Prostate gland (tissue), 2 donors: ENCODE measurements around the gene ULK3. TPM values are rescaled to one million over a fixed set of nuclear protein-coding genes. Genes with fewer than 3 reads are reported as not detected.

ENCODE experiments used
- DNase-seq: peaks from one replicate; pipeline ENCODE4 v3.0.0-alpha.2; 2019; ENCODE audit warnings: low spot score
- H3K27ac ChIP-seq, 2 donors: fragments of 200-600 bp; sonication (generic); 2 replicates each; pipeline ENCODE4 v1.5.1; 2017 to 2019
- H3K27me3 ChIP-seq: fragments of 200-600 bp; sonication (generic); replicated peaks from 2 replicates; pipeline ENCODE4 v1.5.1; 2019; ENCODE audit not compliant: insufficient read depth
- H3K36me3 ChIP-seq, 2 donors: fragments of 200-600 bp; sonication (generic); 1 replicate in 1 of 2; 2 replicates in 1 of 2; pipeline versions ENCODE4 v1.5.1 to v1.8.1; 2017 to 2019
- H3K4me1 ChIP-seq: fragments of 200-600 bp; sonication (generic); replicated peaks from 2 replicates; pipeline ENCODE4 v1.5.1; 2019
- H3K4me3 ChIP-seq, 2 donors: fragments of 200-600 bp; sonication (generic); 2 replicates each; pipeline ENCODE4 v1.5.1; 2017 to 2019
- H3K9me3 ChIP-seq: fragments of 200-600 bp; sonication (generic); 2 replicates; pipeline ENCODE4 v1.5.1; 2017
- POLR2A ChIP-seq: fragments of 450-650 bp; IDR thresholded peaks from one replicate; pipeline ENCODE4 v1.6.1; 2016; ENCODE audit warnings: antibody characterized with exemption, mild to moderate bottlenecking
- POLR2AphosphoS5 ChIP-seq: sonication (generic); formaldehyde crosslinking; IDR thresholded peaks from one replicate; pipeline ENCODE4 v1.6.1; 2017; ENCODE audit warnings: antibody characterized with exemption
- WGBS: methylation state at CpG from one replicate; pipeline ENCODE4 v1.1.5; 2018; 5-methylcytosine and 5-hydroxymethylcytosine counted together
- intact Hi-C: fragments of 100-400 bp; cut with DNase I; formaldehyde crosslinking; loops from one replicate; pipeline ENCODE4 v1.14.2; 2022
- total RNA-seq, 2 donors: library from RNA; depleted of rRNA; stranded (reverse); fragments of >200 nt; gene quantifications; one replicate each; pipeline ENCODE4 v1.1.0, GENCODE V29; 2016
- TF ChIP-seq, protein P1 (sequence below), 4 experiments: fragments of 200-600 bp in 2 of 4; fragments of 450-650 bp in 2 of 4; sonication (generic) in 2 of 4; IDR thresholded peaks; 1 replicate in 3 of 4; 2 replicates in 1 of 4; pipeline ENCODE4 v1.5.1; 2016 to 2019; ENCODE audit warnings: antibody characterized with exemption in 4 of 4, mild to moderate bottlenecking in 2 of 4, moderate library complexity in 2 of 4

The ULK3 gene
- total RNA-seq, 2 donors from 2014 or later: 44.6 to 98.5 TPM

DNA sequence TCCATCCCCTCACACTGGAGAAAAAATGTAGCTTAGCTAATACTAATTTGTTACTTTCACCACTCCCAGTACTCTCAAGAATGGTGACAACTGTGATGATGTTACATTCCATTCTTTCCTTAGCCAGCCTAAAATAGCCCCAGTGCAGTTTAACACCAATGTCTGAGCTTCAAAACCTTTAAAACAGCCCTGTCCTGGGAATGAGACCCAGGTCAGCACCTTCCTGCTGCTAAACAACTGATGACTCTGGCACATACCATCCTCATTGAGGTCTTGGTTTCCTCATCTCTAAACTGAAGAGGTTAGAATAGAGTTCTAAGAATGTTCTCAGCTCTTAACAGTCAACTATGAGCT, 26.4 kb upstream of the ULK3 start:
- Histone ChIP-seq H3K4me3 (no peak overlapping the region), H3K9me3 (no peaks in the 10 kb centered on the region), H3K4me1 (peaks cover 23% of the 10 kb centered on the region), H3K36me3 (no peaks in the 10 kb centered on the region), H3K27me3 (no peaks in the 10 kb centered on the region), H3K27ac (no peak overlapping the region)
- TF ChIP-seq POLR2A: no peak
- TF ChIP-seq, protein P1, sequence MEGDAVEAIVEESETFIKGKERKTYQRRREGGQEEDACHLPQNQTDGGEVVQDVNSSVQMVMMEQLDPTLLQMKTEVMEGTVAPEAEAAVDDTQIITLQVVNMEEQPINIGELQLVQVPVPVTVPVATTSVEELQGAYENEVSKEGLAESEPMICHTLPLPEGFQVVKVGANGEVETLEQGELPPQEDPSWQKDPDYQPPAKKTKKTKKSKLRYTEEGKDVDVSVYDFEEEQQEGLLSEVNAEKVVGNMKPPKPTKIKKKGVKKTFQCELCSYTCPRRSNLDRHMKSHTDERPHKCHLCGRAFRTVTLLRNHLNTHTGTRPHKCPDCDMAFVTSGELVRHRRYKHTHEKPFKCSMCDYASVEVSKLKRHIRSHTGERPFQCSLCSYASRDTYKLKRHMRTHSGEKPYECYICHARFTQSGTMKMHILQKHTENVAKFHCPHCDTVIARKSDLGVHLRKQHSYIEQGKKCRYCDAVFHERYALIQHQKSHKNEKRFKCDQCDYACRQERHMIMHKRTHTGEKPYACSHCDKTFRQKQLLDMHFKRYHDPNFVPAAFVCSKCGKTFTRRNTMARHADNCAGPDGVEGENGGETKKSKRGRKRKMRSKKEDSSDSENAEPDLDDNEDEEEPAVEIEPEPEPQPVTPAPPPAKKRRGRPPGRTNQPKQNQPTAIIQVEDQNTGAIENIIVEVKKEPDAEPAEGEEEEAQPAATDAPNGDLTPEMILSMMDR (IDR thresholded peaks at IDR 0.05): no peak
- no peak for TF ChIP-seq POLR2AphosphoS5
- no peak for DNase-seq
- intact Hi-C loops: no loop called here

DNA sequence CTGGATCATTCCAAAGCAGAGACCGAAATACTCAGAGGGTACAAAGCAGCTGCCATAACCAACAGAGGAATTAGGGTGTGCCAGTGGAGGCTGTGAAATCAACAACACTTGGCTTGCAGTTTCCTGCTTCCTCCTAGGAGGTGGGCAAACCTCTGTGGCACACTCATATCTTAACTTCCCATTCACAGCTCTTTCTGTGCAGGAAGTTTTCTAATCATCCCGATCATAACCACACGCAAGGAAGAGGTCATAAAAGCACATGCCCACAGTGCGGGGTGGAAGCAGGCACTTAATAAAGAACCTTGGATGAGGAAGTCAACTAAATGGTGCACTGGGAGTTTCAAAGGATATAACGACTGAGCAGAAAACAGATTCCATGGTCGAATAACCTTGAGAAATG, 25.1 kb upstream of the ULK3 start:
- intact Hi-C loops: no loop called here
- 70% methylated on average over 6 of the region's 6 CpGs for WGBS
- TF ChIP-seq, protein P1 (IDR thresholded peaks at IDR 0.05): no peak
- TF ChIP-seq POLR2AphosphoS5 (no peak), POLR2A (no peak)
- no peaks in the 10 kb centered on the region for H3K27me3 ChIP-seq
- no peak for DNase-seq
- H3K36me3 ChIP-seq: no peaks in the 10 kb centered on the region
- no peaks in the 10 kb centered on the region for H3K9me3 ChIP-seq
- H3K4me1 ChIP-seq: peaks cover 23% of the 10 kb centered on the region
- no peak overlapping the region for H3K4me3 ChIP-seq
- peak overlapping the region in 1 of 2 donors; percentile 3 for H3K27ac ChIP-seq

GRCh38 chr15:74867466-74868038, 24.6 kb upstream of the ULK3 start:
- no peak overlapping the region for H3K4me3 ChIP-seq
- TF ChIP-seq POLR2A (no peak), POLR2AphosphoS5 (no peak)
- TF ChIP-seq, protein P1 (IDR thresholded peaks at IDR 0.05): no peak
- no peaks in the 10 kb centered on the region for H3K27me3 ChIP-seq
- peaks cover 23% of the 10 kb centered on the region for H3K4me1 ChIP-seq
- no peaks in the 10 kb centered on the region for H3K36me3 ChIP-seq
- H3K27ac ChIP-seq: no peak overlapping the region
- DNase-seq: no peak
- intact Hi-C loops: no loop called here
- no peaks in the 10 kb centered on the region for H3K9me3 ChIP-seq
- 61% methylated on average over 1 of the region's 1 CpG for WGBS

DNA sequence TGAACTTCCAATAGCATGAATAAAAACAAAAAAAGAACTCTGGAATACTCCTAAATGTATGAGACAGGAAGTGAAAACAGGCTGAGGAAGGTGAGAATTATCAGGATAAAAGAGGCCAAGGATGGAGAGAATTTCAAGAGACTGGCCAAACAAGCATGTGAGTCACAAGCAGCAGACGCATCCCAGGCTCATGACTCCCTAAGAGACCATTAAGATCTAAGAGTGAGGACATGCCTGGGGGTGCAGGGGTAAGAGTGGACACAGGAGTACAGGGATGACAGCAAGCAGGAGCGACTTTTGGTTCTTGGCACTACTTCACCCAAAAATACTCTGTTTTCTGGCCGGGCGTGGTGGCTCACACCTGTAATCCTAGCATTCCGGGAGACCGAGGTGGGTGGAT, 23.1 kb upstream of the ULK3 start:
- WGBS: 71% methylated on average over 6 of the region's 6 CpGs

GRCh38 chr15:74865316-74865715, 22.4 kb upstream of the ULK3 start:
- intact Hi-C loops: no loop called here
- H3K36me3 ChIP-seq: no peaks in the 10 kb centered on the region
- 69% methylated on average over 2 of the region's 2 CpGs for WGBS
- H3K9me3 ChIP-seq: no peaks in the 10 kb centered on the region
- H3K4me1 ChIP-seq: peaks cover 23% of the 10 kb centered on the region
- no peak overlapping the region for H3K4me3 ChIP-seq
- H3K27me3 ChIP-seq: no peaks in the 10 kb centered on the region
- H3K27ac ChIP-seq: no peak overlapping the region
- DNase-seq: no peak
- TF ChIP-seq, protein P1 (IDR thresholded peaks at IDR 0.05): no peak
- no peak for TF ChIP-seq POLR2AphosphoS5
- TF ChIP-seq POLR2A: no peak

More for the DNA sequence above, 23.1 kb upstream of the ULK3 start:
- H3K27me3 ChIP-seq: no peaks in the 10 kb centered on the region
- TF ChIP-seq, protein P1 (IDR thresholded peaks at IDR 0.05): no peak
- no peak for TF ChIP-seq POLR2AphosphoS5
- no peak for TF ChIP-seq POLR2A
- no peaks in the 10 kb centered on the region for H3K9me3 ChIP-seq
- intact Hi-C loops: no loop called here
- H3K36me3 ChIP-seq: no peaks in the 10 kb centered on the region
- peaks cover 23% of the 10 kb centered on the region for H3K4me1 ChIP-seq
- H3K4me3 ChIP-seq: no peak overlapping the region
- no peak overlapping the region for H3K27ac ChIP-seq
- DNase-seq: no peak
